Measurements from ENCODE around the gene TEAD2.
"Not testable (repeated sequence)": the region's sequence is repeated elsewhere in the genome, so short reads cannot be mapped to it uniquely, and the experiment has no call there.

Gene TEAD2

GRCh38 chr19:49331187-49331586 lies 31.0 kb downstream of the TEAD2 start:
- not testable (repeated sequence) for DNase-seq

GRCh38 chr19:49328741-49329140 lies 33.5 kb downstream of the TEAD2 start:
- no peak for DNase-seq

GRCh38 chr19:49327878-49328544 lies 34.2 kb downstream of the TEAD2 start:
- DNase-seq = peak in 1 of 2 donors; percentile 29

- DNase-seq = no peak
Measured at GRCh38 chr19:49326165-49326704, 36.0 kb downstream of the TEAD2 start.

- DNase-seq = not testable (repeated sequence)
Measured at GRCh38 chr19:49325756-49326155, 36.5 kb downstream of the TEAD2 start.

- DNase-seq = no peak
Measured at GRCh38 chr19:49324801-49325576, 37.2 kb downstream of the TEAD2 start, which contains the start of gene SLC6A16. Gene SLC6A16 (minus strand): TSS chr19:49325191. CDS start chr19:49311347, 13,844 bp downstream.

GRCh38 chr19:49318296-49318695 lies 43.9 kb downstream of the TEAD2 start:
- no peak for DNase-seq

GRCh38 chr19:49316284-49316683 lies 45.9 kb downstream of the TEAD2 start:
- DNase-seq = no peak

GRCh38 chr19:49315111-49315510 lies 47.1 kb downstream of the TEAD2 start:
- no peak for DNase-seq

- DNase-seq = no peak
Measured at GRCh38 chr19:49309087-49309486, 53.1 kb downstream of the TEAD2 start.

- not testable (repeated sequence) for DNase-seq
Measured at GRCh38 chr19:49306734-49307133, 55.5 kb downstream of the TEAD2 start.

- DNase-seq = no peak
Measured at GRCh38 chr19:49301866-49302252, 60.4 kb downstream of the TEAD2 start.

- peak; percentile 34 to 41 for DNase-seq
Measured at GRCh38 chr19:49301165-49301865, 60.9 kb downstream of the TEAD2 start.

GRCh38 chr19:49298653-49299052 lies 63.6 kb downstream of the TEAD2 start:
- not testable (repeated sequence) for DNase-seq

GRCh38 chr19:49297403-49297802 lies 64.8 kb downstream of the TEAD2 start:
- no peak for DNase-seq

GRCh38 chr19:49295208-49295880 lies 66.9 kb downstream of the TEAD2 start:
- DNase-seq = no peak

GRCh38 chr19:49294401-49294800 lies 67.8 kb downstream of the TEAD2 start:
- DNase-seq = no peak
